Subcutaneous adipose tissue (tissue), 4 donors: ENCODE measurements around the gene DISP2. TPM values are rescaled to one million over a fixed set of nuclear protein-coding genes. Genes with fewer than 3 reads are reported as not detected.

ENCODE experiments used
- CTCF ChIP-seq: fragments of 450-650 bp; IDR thresholded peaks from one replicate; pipeline ENCODE4 v1.5.1; 2016; ENCODE audit warnings: low read depth, mild to moderate bottlenecking, control low read depth, antibody characterized with exemption, moderate library complexity
- total RNA-seq, 4 donors: library from RNA; depleted of rRNA; stranded (reverse); fragments of >200 nt; gene quantifications; one replicate each; pipeline ENCODE4 v1.1.0, GENCODE V29; 2016

Gene DISP2
- under 1 TPM in 3 of 4 donors, not detected in 1; under 0.01 to 0.19 (median under 0.01) TPM for total RNA-seq

DNA sequence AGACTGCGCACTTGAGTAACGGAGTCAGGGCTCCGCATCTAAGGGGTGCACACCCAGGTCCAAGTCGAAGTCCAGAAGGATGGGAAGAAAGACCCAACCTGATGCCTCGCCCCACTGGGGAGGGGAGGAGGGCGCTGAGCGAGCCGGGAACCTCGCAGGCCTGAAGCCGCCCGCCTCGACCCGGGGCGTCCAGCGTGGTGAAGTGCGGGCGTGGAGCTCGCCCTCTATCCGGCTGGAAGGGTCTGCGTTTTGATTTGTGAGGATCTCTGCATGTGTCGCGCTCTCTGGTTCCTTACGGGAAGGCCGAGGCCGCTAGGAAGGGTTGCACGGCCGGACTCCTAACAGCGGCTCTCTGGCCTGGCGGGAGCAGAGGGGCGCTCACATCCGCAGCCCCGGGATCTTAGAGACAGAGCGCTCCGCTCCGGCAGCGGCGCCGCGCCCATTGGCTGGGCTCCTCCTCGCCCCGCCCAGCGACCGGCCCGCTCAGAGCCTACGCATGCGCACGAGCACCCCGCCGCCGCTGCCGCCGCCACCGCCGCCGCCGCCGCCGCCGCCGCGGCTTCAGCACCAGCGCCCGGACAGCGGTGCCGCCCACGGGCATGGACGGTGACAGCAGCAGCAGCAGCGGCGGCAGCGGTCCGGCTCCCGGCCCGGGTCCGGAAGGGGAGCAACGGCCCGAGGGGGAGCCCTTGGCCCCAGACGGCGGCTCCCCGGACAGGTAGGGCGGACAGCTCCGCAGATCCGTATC is at the start of gene DISP2:
TSS of gene DISP2 (plus strand) at position 497 of the 748 bp plus-strand sequence. CDS start at position 600, 103 bp downstream.
- no peak for TF ChIP-seq CTCF

DNA sequence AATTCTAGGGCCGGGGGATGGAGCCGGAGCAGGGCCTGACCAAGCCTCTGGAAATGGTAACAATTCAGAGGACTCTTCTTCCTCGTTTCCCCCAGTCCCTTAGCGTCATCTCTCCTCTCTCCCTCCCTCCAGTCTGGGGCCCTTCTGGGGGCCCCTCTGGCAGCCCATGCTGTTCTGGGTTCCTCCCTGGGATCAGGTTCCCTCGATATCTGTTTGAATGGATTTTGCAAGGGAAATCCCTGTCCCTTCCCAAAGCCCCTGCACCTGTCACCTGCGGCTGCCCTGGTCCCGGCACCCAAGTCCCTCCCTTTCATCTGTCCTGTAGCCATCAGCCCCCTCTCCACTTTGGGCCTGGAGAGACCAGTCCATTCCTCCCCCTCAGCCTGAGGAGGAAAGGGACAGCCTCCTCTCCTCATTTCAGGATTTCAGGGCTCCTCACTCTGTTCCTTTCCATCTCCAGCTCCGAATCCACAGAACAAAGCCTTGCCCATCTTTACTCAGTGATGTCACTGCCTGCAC is 48.6 kb upstream of the DISP2 start:
- TF ChIP-seq CTCF = no peak

DNA sequence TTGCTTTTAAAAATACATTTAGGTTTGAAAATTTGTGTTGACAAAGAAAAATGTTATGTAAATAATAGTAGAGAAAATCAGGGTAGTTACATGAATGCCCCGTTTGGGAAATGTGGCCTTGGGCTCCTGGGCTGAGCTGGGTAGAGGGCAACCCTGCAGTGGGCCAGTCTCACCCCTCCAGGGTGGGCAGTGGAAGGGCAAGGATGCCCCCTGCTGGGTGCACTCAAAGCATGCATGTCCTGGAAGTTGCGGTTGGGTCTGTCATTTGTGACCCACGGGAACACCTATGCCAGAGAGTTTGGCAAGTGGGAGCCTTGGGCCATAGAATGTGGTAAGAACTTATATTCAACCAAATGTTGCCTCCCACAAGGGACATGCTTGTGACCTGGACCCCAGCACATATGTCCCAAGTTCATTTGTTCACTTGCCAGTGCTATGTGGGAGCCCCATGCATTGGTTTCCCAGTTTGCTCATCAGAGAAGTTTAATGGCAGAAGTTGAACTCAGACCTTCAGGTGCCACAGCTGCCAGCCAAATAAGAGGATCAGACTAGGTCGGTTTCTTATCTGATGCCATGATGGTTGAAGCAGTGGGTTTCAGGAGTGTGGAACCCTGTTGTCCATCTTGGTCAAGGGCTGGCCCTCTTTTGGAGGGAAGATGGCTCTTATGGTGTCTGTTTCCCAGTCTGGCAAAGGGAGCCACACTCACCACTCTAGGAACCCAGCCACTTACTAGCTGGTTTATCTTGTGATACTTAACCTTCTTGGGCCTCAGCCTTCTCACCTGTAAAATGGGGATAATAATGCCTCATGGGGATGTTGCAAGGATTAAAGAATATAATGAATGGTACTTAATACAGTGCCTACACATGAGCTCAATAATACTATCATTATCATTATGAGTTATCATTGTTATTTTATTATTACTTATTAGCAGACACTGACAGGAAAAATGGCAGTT is 47.7 kb upstream of the DISP2 start:
- TF ChIP-seq CTCF = no peak

GRCh38 chr15:40310993-40311392 is 47.0 kb upstream of the DISP2 start:
- TF ChIP-seq CTCF = no peak

GRCh38 chr15:40312370-40313158 is 45.5 kb upstream of the DISP2 start:
- TF ChIP-seq CTCF = no peak

- no peak for TF ChIP-seq CTCF
Observed at GRCh38 chr15:40313531-40314398, 44.3 kb upstream of the DISP2 start.
